ENCODE data around the gene TRAT1.
"Not testable (repeated sequence)": the region's sequence is repeated elsewhere in the genome, so short reads cannot be mapped to it uniquely, and the experiment has no call there.

The TRAT1 gene, protein sequence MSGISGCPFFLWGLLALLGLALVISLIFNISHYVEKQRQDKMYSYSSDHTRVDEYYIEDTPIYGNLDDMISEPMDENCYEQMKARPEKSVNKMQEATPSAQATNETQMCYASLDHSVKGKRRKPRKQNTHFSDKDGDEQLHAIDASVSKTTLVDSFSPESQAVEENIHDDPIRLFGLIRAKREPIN

DNA sequence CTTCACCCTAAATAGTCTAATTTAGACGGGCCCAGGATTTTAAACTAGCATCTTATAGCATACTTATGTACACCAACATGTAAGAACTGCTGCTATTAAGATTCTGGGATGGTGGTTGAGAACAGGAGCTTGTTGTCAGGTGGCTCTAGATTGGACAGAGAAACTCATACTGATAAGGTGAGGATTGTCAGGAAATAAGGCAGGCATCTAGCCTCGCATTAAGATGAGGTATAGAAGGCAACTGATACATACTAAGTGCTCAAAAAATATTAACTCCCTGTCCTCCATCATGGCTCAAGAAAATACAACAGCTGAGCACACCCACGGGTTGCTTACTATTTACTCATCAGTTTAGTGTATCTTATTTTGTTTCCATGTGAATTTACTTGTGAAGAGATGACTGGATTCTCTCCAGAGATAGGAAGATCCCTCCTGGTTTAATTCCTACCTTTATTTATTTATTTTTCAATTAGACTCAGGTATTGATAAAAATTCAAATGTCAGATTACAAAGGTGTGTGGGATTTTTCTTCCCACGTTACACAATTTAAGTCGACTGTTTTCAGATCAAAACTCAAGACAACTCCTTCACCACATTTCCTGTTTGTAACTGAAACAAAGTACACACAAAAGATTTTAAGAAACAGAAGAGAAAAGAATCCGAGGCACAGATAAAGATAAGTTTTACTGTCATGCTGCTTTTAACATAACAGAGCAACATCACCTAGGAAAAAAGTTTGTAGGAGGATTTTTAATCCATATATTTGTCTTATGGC is at the start of gene TRAT1:
Gene TRAT1 (plus strand): TSS at position 664 of the 775 bp plus-strand sequence. CDS start 142 bp downstream, outside the sequence.
- DNase-seq = no peak

- no peak for DNase-seq
These were observed 46.9 kb upstream of the TRAT1 start for GRCh38 chr3:108775649-108776048.

GRCh38 chr3:108779496-108779895 is 43.1 kb upstream of the TRAT1 start:
- no peak for DNase-seq

DNA sequence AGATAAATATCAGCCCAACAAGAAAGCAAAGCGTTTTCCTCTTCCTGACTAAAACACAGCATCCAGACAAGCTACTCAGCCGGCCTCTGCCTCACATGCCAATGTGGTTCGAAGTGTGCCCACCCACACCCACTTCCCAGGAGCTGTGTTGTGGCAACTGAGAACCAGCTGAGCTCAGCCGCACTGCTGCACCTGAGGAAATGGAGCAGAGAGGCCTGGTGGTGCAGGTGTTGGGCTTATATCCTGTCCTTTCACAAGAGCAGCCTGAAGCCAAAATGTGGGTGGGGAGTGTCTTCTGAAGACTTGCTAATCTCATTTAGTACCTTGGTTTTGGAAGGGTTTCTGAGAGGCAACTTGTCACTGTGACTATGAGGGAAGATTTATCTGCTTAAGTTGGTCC is 42.4 kb upstream of the TRAT1 start:
- DNase-seq = no peak

DNA sequence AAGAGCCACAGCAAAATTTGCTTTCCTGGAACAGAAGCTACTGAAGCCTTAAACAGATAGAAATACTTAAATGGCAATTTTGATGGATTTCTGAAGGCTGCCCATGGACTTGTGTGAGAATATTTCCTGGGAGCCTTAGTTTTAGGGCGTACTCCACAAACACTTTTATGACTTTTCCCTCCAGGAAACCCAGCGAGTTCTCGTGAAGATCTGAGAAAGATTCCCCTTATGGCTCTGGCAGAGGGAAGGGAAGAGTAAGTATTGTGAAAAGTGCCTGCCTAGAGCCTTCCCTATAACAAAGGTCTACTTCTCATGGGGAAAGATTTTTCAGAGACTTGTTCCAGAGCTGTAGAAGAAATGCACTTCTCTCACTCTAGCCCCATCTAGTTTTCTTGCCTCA is 31.1 kb upstream of the TRAT1 start:
- no peak for DNase-seq

GRCh38 chr3:108804437-108804836 is 18.1 kb upstream of the TRAT1 start:
- no peak for DNase-seq

- DNase-seq = no peak
These were observed 17.6 kb upstream of the TRAT1 start for GRCh38 chr3:108804966-108805365.

GRCh38 chr3:108806316-108806715 is 16.3 kb upstream of the TRAT1 start:
- no peak for DNase-seq

DNA sequence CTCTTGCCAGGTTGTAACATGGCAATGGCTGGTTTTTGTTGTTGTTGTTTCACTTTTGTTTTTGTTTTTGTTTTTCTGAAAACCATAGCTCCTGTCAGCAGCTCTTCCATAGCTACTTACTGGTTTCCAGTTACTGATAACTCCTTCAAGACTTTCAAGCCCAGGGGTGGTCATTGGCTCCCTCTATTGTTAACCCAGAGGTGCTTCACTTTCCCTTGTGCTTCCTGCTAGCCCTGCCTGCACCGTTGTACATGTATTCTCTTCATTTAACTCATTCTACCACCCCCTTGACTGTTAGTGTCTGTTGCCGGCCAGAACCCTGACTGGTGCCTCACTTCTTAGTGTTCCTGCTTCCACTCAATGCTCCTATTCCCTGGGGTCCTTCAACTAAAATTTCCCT is 4.2 kb upstream of the TRAT1 start:
- no peak for DNase-seq

- no peak for DNase-seq
These were observed 2.0 kb upstream of the TRAT1 start for GRCh38 chr3:108820586-108820985.

- DNase-seq = no peak
These were observed 641 bp downstream of the TRAT1 start for GRCh38 chr3:108823227-108823626.

GRCh38 chr3:108823803-108824202 is 1.2 kb downstream of the TRAT1 start:
- not testable (repeated sequence) for DNase-seq

GRCh38 chr3:108826309-108827187 is 4.0 kb downstream of the TRAT1 start:
- DNase-seq = no peak

DNA sequence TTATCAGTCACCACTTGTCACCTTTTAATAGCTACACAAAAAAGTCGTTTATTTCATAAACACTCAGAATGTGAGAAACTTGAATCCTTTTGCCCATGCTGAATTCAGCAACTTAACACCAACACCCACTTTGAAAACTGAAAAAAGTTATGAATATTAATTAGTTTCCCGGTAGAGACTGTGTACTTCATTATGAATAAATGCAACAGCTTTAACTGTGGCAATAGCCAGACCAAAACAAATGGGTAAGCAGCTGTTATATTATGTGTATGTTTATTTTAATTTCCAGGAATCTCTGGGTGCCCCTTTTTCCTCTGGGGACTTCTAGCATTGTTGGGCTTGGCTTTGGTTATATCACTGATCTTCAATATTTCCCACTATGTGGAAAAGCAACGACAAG is 7.8 kb downstream of the TRAT1 start:
- DNase-seq = no peak

DNA sequence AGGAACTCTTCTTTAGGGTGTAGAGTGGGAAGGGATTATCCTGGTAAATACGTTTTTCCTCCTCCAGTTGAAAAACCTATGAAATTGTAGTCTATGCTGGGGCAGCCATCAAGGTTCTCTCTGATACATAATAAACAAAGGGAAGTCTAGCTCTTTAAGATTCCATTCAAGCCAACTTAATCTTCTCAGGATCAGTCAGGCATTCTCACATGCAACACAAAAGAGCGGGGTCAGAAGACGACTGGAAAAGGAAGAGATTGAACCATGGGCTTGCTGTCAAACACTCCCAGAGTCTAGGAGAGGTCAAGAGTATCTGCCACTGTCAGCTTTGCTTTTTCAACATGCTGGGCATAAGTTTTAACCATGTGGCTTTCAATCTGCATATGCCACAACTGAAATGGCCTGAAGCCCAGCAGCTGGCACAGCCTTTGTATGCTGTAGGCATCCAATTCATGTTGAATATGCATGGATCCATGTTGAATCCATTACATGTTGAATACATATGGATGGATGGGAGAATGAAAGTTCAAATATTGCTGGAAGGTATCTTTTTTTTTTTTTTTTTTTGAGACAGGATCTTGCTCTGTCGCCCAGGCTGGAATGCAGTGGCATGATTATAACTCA is 8.5 kb downstream of the TRAT1 start:
- DNase-seq = no peak

GRCh38 chr3:108833611-108834010 is 11.0 kb downstream of the TRAT1 start:
- no peak for DNase-seq

GRCh38 chr3:108834551-108834950 is 12.0 kb downstream of the TRAT1 start:
- no peak for DNase-seq

GRCh38 chr3:108835101-108835500 is 12.5 kb downstream of the TRAT1 start:
- DNase-seq = no peak

DNA sequence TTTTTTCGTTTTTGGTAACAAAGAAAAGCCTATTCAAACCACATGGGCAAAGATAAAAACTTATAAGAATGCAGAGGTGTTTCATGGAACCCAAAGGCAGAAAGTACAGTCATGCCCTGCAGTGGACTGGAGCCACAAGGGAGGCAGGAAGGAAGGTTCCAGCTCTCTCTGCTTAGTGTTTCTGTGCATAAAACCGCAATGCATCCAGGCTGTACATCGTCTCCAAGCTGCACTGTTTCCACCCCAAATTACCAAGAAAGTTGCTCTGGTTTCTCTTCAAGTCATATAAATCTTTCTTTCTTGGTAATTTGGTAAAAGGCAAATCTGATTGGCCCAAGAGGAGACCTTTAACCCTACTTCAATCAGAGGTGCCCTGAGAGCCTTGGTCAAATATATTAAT is 15.8 kb downstream of the TRAT1 start:
- no peak for DNase-seq

DNA sequence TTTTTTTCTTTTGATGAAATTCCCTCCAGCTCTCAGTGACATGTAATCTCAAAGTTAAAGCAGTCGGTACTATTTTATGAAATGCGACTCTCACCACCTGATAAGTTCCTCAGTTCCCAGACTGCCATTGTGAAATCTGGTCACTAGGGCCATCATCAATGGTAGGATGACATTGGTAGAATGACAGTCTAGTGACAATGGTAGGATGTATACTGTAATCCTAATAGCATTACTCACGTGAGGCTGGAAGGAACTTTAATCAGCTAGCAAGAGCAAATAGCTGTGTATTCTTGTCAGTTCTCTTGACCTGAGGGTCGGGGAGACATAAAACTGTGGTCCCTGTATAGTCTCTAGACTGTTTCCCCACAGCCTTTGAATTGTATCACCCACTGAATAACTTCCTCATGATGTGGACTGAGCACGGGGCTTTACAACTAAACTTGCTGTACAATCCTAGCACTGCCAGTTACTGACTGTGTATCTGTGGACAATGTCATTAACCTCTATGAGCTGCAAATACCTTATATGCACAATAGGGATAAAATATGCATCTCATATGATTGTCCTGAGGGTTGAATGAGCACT is 23.2 kb downstream of the TRAT1 start:
- no peak for DNase-seq

DNA sequence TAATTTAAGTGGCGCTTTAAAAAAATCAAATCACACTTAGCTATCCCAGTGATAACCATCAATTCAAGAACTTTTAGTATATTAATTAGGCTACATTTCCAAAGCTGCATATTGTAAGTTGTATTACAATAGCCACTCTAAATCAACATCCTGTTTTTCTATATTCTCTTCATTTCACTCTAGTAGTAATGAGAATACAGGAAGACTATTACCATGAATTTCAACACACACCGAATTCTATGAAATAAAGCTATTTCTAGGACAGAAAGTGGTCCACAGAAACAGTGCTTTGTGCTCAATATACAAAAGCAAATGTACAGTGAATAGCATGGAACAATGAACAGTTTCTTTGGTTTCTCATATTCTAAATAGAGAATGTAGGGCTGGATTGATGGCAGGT is 24.6 kb downstream of the TRAT1 start:
- no peak for DNase-seq

GRCh38 chr3:108849075-108849474 is 26.5 kb downstream of the TRAT1 start:
- DNase-seq = no peak

DNA sequence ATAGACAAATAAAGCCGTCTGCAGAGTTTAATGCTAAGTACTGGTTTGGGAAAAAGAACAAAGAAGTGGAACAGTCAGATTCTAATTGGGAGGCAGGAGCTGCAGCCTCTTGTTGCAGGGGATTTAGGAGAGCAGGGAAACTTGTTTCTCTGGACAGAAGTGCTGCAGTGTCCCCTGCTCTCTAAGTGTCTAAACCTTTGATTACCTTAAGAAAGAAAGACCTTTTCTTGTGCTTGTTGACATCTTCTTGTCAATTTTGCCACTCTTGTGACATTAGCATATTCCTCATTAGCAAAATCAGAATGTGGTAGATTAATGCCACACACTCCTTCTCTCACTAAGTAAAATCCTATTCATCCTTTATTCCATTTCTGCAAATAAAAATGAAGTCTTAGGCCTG is 38.8 kb downstream of the TRAT1 start:
- DNase-seq = no peak

Data from fibroblast of skin of right biceps (primary cell).